Measurements from ENCODE around the gene FOSB.
A peak's percentile ranks its signal among the peaks of the same experiment; 100 is the strongest.

- TF ChIP-seq POLR2A (IDR thresholded peaks at IDR 0.05; ENCODE audit: low read depth, low read length) (no peak), FOS (IDR thresholded peaks at IDR 0.05; ENCODE audit: borderline replicate concordance, insufficient read depth, low read length) (peak; percentile 98), CTCF (IDR thresholded peaks at IDR 0.05; ENCODE audit: extremely low read depth in 1 of 2, insufficient read depth in 1 of 2, low read depth in 1 of 2, low read length in 2 of 2) (no peak), EZH2 (IDR thresholded peaks at IDR 0.05; ENCODE audit: borderline replicate concordance, low read depth, low read length, severe bottlenecking) (no peak)
Observed at GRCh38 chr19:45455707-45456499, 11.9 kb upstream of the FOSB start.

All from endothelial cell of umbilical vein (primary cell).